Natural killer cell treated with Interleukin-12 subunit alpha and Interleukin-12 subunit beta and Interleukin-15 and Interleukin-18, amount 100 ng/mL, for 72 hours (primary cell): Measurements from ENCODE around the gene GNAO1. TPM values are rescaled to one million over a fixed set of nuclear protein-coding genes. Genes with fewer than 3 reads are reported as not detected.
A peak's percentile ranks its signal among the peaks of the same experiment; 100 is the strongest.

ENCODE experiments used
- ATAC-seq, 2 donors: fragments of 150-1000 bp; cut with Tn5 transposase in 1 of 2; sonication (Bioruptor Pico), chemical (Tn5 transposase) in 1 of 2; 2 replicates each; pipeline ENCODE4 v1.10.0; 2021
- DNase-seq: peaks from one replicate; pipeline ENCODE4 v3.0.0; 2022; ENCODE audit warnings: low spot score
- H3K27ac Mint-ChIP-seq, 2 donors: 1 replicate in 1 of 2; 2 replicates in 1 of 2; pipeline ENCODE4 v1.8.0; 2022; ENCODE audit warnings: mixed read lengths in 2 of 2, mild to moderate bottlenecking in 1 of 2, moderate library complexity in 1 of 2
- H3K27me3 Mint-ChIP-seq, 2 donors: 1 replicate in 1 of 2; 2 replicates in 1 of 2; pipeline ENCODE4 v1.8.0; 2022; ENCODE audit warnings: mixed read lengths in 2 of 2
- H3K36me3 Mint-ChIP-seq: one replicate; pipeline ENCODE4 v1.8.0; 2022; ENCODE audit warnings: mixed read lengths
- H3K4me1 Mint-ChIP-seq, 2 donors: 1 replicate in 1 of 2; 2 replicates in 1 of 2; pipeline ENCODE4 v1.8.0; 2022; ENCODE audit warnings: low read depth in 2 of 2, mixed read lengths in 2 of 2, mild to moderate bottlenecking in 1 of 2
- H3K4me3 Mint-ChIP-seq: one replicate; pipeline ENCODE4 v1.8.0; 2022; ENCODE audit warnings: mixed read lengths
- H3K9me3 Mint-ChIP-seq: 2 replicates; pipeline ENCODE4 v1.8.0; 2022; ENCODE audit warnings: mixed read lengths
- total RNA-seq, 2 donors: library from RNA; stranded (reverse); gene quantifications; one replicate each; pipeline ENCODE4 v1.2.3, GENCODE V29; 2022

The GNAO1 gene
- total RNA-seq, 2 donors from 2014 or later = 1.6 TPM; not detected in 1

- no peaks in the 10 kb centered on the region for H3K36me3 Mint-ChIP-seq
- no peaks in the 10 kb centered on the region for H3K27me3 Mint-ChIP-seq
- DNase-seq (no peak), ATAC-seq (no peak)
- H3K27ac Mint-ChIP-seq = no peak overlapping the region
- no peaks in the 10 kb centered on the region for H3K9me3 Mint-ChIP-seq
- peaks cover 19 to 22% of the 10 kb centered on the region in 2 donors for H3K4me1 Mint-ChIP-seq
- H3K4me3 Mint-ChIP-seq = no peak overlapping the region
Observed at GRCh38 chr16:56360117-56361008, 169.1 kb downstream of the GNAO1 start.

GRCh38 chr16:56362057-56362655 lies 170.9 kb downstream of the GNAO1 start:
- no peak overlapping the region for H3K4me3 Mint-ChIP-seq
- no peak overlapping the region for H3K27ac Mint-ChIP-seq
- peaks cover 6 to 11% of the 10 kb centered on the region in 2 donors for H3K4me1 Mint-ChIP-seq
- ATAC-seq = no peak
- H3K9me3 Mint-ChIP-seq = no peaks in the 10 kb centered on the region
- H3K27me3 Mint-ChIP-seq = no peaks in the 10 kb centered on the region
- no peaks in the 10 kb centered on the region for H3K36me3 Mint-ChIP-seq
- DNase-seq = no peak

GRCh38 chr16:56362706-56363105 lies 171.4 kb downstream of the GNAO1 start:
- no peak overlapping the region for H3K4me3 Mint-ChIP-seq
- DNase-seq (no peak), ATAC-seq (no peak)
- H3K36me3 Mint-ChIP-seq = no peaks in the 10 kb centered on the region
- peaks cover 1 to 6% of the 10 kb centered on the region in 2 donors for H3K4me1 Mint-ChIP-seq
- H3K9me3 Mint-ChIP-seq = no peaks in the 10 kb centered on the region
- H3K27me3 Mint-ChIP-seq = no peaks in the 10 kb centered on the region
- no peak overlapping the region for H3K27ac Mint-ChIP-seq

GRCh38 chr16:56363181-56363716 lies 172.0 kb downstream of the GNAO1 start:
- H3K27ac Mint-ChIP-seq = no peak overlapping the region
- no peaks in the 10 kb centered on the region for H3K27me3 Mint-ChIP-seq
- no peaks in the 10 kb centered on the region for H3K9me3 Mint-ChIP-seq
- H3K4me1 Mint-ChIP-seq = peaks cover 0 to 2% of the 10 kb centered on the region in 2 donors
- no peak overlapping the region for H3K4me3 Mint-ChIP-seq
- H3K36me3 Mint-ChIP-seq = no peaks in the 10 kb centered on the region
- DNase-seq (no peak), ATAC-seq (no peak)

GRCh38 chr16:56363781-56364565 lies 172.7 kb downstream of the GNAO1 start:
- DNase-seq (no peak), ATAC-seq (no peak)
- no peaks in the 10 kb centered on the region for H3K36me3 Mint-ChIP-seq
- H3K27me3 Mint-ChIP-seq = no peaks in the 10 kb centered on the region
- no peaks in the 10 kb centered on the region for H3K4me1 Mint-ChIP-seq
- H3K9me3 Mint-ChIP-seq = no peaks in the 10 kb centered on the region
- H3K4me3 Mint-ChIP-seq = no peak overlapping the region
- no peak overlapping the region for H3K27ac Mint-ChIP-seq

GRCh38 chr16:56364865-56365264 lies 173.6 kb downstream of the GNAO1 start:
- H3K27ac Mint-ChIP-seq = no peak overlapping the region
- ATAC-seq (no peak), DNase-seq (no peak)
- no peaks in the 10 kb centered on the region for H3K36me3 Mint-ChIP-seq
- H3K4me1 Mint-ChIP-seq = no peaks in the 10 kb centered on the region
- H3K4me3 Mint-ChIP-seq = no peak overlapping the region
- no peaks in the 10 kb centered on the region for H3K27me3 Mint-ChIP-seq
- H3K9me3 Mint-ChIP-seq = no peaks in the 10 kb centered on the region

GRCh38 chr16:56365552-56365951 lies 174.3 kb downstream of the GNAO1 start:
- Mint-ChIP-seq H3K36me3 (no peaks in the 10 kb centered on the region), H3K4me3 (no peak overlapping the region), H3K27ac (no peak overlapping the region), H3K4me1 (peaks cover 0 to 3% of the 10 kb centered on the region in 2 donors), H3K9me3 (no peaks in the 10 kb centered on the region), H3K27me3 (no peaks in the 10 kb centered on the region)
- ATAC-seq (peak in 1 of 2 donors; percentile 4), DNase-seq (no peak)

GRCh38 chr16:56366945-56367344 lies 175.7 kb downstream of the GNAO1 start:
- Mint-ChIP-seq H3K36me3 (no peaks in the 10 kb centered on the region), H3K9me3 (no peaks in the 10 kb centered on the region), H3K4me3 (no peak overlapping the region), H3K27me3 (no peaks in the 10 kb centered on the region), H3K27ac (no peak overlapping the region), H3K4me1 (peaks cover 5 to 7% of the 10 kb centered on the region in 2 donors)
- DNase-seq (no peak), ATAC-seq (no peak)

- Mint-ChIP-seq H3K9me3 (no peaks in the 10 kb centered on the region), H3K36me3 (no peaks in the 10 kb centered on the region), H3K27me3 (no peaks in the 10 kb centered on the region), H3K4me3 (no peak overlapping the region), H3K4me1 (peaks cover 13 to 14% of the 10 kb centered on the region in 2 donors), H3K27ac (no peak overlapping the region)
- DNase-seq (no peak), ATAC-seq (no peak)
Observed at GRCh38 chr16:56367764-56368163, 176.5 kb downstream of the GNAO1 start.

- Mint-ChIP-seq H3K27me3 (no peaks in the 10 kb centered on the region), H3K4me3 (no peak overlapping the region), H3K36me3 (peaks cover 4% of the 10 kb centered on the region), H3K27ac (no peak overlapping the region), H3K4me1 (peaks cover 13 to 17% of the 10 kb centered on the region in 2 donors), H3K9me3 (no peaks in the 10 kb centered on the region)
- no peak for ATAC-seq
- no peak for DNase-seq
Observed at GRCh38 chr16:56368545-56368944, 177.3 kb downstream of the GNAO1 start.

- no peak overlapping the region for H3K4me3 Mint-ChIP-seq
- H3K9me3 Mint-ChIP-seq = no peaks in the 10 kb centered on the region
- H3K27me3 Mint-ChIP-seq = no peaks in the 10 kb centered on the region
- peaks cover 13 to 17% of the 10 kb centered on the region in 2 donors for H3K4me1 Mint-ChIP-seq
- H3K36me3 Mint-ChIP-seq = peaks cover 7% of the 10 kb centered on the region
- no peak for ATAC-seq
- H3K27ac Mint-ChIP-seq = no peak overlapping the region
- DNase-seq = no peak
Observed at GRCh38 chr16:56369202-56369601, 177.9 kb downstream of the GNAO1 start.

GRCh38 chr16:56370185-56370874 lies 179.0 kb downstream of the GNAO1 start:
- Mint-ChIP-seq H3K27me3 (no peaks in the 10 kb centered on the region), H3K4me1 (peaks cover 13 to 17% of the 10 kb centered on the region in 2 donors), H3K36me3 (peaks cover 7% of the 10 kb centered on the region), H3K4me3 (no peak overlapping the region), H3K27ac (no peak overlapping the region), H3K9me3 (no peaks in the 10 kb centered on the region)
- ATAC-seq (no peak), DNase-seq (no peak)
